ENCODE data around the gene PLEKHM3.

The PLEKHM3 gene

DNA sequence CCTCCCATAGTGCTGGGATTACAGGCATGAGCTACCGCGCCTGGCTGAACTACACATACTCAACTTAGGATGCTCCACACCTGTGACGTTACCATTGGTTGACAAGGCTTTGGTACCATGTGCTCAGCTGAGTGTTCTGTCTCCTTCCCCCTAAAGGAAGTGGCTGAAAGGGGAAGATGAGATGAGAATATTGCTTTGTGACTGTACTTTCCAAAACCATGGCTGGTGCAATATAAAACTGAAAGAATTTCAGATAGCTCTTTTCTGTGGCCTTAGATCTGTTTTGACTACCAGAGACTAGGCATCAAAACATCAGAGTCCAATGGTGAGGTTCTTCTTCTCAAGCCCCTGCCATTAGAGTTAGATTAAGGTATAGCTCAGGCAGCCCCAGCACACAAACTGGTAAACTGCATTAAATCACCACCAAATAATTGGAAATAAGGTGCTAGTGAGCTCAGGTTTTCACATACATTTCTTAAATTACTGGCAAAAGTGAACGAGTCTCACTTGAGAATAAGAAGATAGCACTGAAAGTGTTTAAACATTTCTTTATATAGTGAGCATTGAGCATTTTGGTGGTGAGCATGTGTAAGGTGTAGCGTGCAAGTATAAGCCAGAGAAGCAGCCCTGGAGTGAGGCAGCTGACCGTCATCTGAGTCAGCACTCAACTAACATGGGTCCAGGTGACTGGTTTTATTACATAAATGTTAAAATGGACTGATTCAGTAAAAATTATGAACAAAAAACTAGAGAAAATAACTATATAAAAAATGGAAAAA, 142.1 kb downstream of the PLEKHM3 start:
- DNase-seq, result no peak

GRCh38 chr2:207881902-207882301, 143.4 kb downstream of the PLEKHM3 start:
- DNase-seq, result no peak

- no peak for DNase-seq
Measured at GRCh38 chr2:207879536-207879935, 145.8 kb downstream of the PLEKHM3 start.

DNA sequence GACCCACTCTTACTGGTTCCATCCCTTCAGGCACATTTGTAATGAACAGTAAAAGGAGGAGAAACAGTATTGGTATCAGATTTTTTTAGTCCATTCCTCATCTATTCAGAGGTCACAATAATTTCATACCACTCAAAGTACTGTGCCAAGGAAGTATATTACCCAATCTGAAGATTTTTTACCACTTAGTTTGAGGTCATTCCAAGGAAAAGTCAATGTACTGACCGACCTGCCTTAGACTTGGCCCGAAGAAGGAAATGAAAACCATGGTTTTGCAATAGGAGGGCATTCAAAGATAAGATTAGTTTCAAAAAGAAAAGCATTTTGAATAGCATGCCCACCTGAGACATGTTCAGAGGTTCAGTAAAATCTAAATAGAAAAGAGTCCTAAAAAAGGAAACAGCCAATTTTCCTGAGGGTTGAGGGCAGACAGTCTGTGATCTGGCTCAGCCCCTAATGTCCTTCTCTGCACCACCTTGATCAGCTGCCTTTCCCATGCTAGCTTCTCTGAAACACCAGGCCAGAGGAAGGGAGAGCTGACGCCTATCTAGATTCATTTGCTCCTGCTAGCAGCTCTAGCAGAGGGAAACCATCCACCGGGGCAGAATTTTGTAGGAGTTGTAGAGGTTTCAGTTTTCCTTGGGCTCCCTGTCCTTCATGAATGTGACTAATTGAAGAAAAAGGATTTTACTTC, 148.3 kb downstream of the PLEKHM3 start:
- no peak for DNase-seq

DNA sequence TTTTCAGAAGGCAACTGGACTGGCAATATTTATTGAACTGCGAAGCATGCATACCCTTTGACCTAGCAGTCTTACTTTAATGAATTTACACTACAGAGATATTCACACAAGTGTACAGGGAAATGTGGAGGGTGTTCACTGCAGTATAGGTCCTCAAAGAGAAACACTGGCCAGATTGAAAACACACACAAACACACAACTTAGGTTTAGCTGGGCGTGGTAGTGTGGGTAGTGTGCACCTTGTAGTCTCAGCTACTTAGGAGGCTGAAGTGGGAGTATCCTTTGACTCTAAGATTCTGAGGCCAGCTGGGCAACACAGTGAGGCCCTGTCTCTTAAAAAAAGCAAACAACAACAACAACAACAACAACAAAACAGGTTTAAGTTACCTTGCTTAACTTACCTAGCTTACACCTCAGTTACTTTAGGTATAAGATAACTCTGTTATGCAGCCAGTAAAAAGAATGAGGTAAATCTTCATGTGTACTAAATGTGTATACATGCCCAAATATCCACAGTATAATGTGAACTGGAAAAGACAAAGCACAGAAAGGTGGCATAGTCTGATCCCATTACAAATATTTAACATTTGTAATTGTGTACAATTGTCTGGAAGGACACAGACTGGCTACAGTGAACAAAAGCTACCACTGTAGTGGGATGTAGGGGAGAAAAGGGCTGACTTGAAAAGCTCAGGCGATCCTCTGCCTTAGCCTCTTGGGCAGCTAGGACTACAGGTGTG, 149.7 kb downstream of the PLEKHM3 start:
- no peak for DNase-seq

DNA sequence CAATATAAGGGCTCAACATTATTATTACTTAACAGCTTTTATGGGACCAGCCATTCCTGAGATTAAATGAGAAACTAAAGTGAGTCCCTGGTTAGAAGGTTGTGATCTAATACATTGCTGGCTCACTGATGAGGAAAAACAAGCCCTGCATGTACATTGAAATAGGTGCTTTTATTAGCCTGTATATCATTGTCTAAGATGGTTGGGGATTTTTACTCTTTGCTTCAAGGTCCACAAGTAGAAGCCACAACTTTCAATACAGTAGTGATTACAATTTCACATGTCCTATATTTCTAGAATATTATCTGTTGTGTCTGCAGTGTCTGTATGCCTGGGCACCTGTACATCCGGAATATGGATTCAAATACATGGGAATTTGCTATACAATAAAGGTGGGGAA, 151.5 kb downstream of the PLEKHM3 start:
- no peak for DNase-seq

- no peak for DNase-seq
Measured at GRCh38 chr2:207871911-207872310, 153.4 kb downstream of the PLEKHM3 start.

GRCh38 chr2:207871506-207871905, 153.8 kb downstream of the PLEKHM3 start:
- no peak for DNase-seq

- DNase-seq, result no peak
Measured at GRCh38 chr2:207870814-207871213, 154.5 kb downstream of the PLEKHM3 start.

- DNase-seq, result no peak
Measured at GRCh38 chr2:207869784-207870778, 155.2 kb downstream of the PLEKHM3 start.

DNA sequence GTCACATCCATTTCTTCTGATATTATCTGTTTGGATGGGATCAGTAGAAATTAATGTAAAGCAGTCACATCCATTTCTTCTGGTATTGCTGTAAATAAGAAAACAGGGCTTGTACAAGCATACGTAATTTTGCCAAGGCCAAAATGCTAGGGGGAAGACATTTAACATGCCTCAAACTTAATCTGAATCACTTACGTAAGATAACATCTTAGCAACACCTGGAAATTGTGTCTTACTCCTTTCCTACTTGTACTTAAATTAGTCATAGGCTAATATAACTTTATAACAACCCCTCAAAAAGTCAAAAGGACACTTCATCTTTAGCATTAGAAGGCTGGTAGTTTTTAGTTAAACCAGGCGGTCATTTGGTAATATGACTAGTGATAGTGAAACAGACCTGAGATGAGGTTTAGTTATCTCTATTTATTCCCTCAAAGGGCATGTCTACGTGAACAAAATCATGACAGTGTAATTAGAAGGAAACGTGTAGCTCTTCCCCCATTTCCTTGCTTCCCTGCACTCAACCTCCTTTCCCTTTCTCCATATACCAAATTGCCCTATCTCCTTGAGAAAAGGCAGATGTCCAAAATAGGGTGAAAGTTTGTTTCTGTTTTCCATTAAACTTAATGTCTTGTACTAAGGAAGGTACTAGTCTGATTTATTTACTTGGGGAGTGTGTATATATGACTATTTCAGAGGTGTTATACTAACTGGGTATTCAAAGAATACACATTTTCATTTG, 156.3 kb downstream of the PLEKHM3 start:
- no peak for DNase-seq

DNA sequence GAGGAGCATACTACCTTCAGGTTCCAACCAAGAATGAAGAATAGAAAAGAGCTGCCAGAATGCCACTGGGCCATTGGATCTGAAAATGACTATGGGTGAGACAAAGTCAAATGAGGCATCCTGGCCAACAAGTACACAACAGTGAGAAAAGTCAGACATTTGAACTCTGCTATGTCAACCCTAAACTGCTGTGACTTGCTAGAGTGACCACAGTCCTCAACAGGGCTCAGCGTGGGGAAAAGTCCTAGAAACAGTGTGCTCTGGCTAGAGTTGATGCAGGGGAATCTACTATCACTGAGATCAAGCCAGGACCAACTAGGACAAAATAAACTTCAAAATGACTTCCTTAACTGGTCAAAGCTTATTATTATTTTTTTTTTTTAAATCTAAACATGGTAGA, 157.4 kb downstream of the PLEKHM3 start:
- DNase-seq, result no peak

DNA sequence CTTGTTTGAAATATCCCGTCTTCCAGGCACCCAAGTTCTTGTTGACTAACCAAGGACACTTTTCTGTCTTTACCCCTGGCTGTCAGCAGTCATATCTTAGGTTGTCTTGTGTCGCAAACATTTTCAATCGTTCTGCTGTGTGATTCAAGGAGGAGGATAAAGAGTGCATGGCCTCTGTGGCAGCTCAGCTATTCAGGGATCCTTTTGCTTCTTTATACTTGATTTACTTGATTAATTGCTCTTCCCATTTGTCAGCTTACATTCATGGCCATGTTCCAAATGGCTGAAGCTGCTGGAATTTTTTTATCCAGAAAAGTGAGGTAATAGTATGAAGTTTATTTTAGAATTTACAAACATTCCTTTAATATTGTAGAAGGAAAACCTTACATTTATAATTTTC, 158.3 kb downstream of the PLEKHM3 start:
- no peak for DNase-seq

DNA sequence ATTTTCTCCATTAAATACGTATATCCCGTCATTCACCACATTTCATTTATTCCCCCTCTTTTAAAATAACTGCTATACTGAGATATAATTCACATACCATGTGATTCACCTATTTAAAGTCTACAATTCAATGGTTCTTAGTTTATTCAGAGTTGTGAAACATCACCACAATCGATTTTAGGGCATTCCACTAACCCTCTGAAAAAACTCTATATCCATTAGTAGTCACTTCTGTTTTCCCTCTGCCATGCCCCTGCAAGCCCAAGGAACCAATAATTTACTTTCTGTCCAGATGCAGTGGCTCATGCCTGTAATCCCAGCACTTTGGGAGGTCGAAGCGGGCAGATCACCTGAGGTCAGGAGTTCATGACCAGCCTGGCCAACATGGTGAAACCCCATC, 160.1 kb downstream of the PLEKHM3 start:
- DNase-seq, result no peak

DNA sequence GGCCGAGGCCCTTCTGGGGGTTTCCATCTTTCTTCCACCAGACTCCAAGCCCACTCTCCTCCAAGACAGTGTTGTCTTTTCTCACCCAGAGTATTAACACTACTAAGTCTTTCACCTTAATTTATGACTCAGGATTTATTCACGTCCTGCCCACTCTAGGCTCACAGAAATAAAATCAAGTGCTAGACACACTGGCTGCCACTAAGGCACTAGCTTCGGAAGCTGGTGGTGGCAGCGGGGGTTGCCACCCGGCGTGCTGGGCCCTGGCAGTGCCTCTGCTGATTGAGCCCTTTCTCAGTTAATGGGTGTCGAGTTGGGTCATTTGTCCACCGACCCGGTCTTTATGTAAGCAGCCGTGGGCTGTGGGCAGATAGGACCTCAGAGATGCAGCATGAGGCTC, 162.0 kb downstream of the PLEKHM3 start:
- no peak for DNase-seq

GRCh38 chr2:207861789-207862188, 163.5 kb downstream of the PLEKHM3 start:
- no peak for DNase-seq

- DNase-seq, result no peak
Measured at GRCh38 chr2:207860685-207861084, 164.6 kb downstream of the PLEKHM3 start.

DNA sequence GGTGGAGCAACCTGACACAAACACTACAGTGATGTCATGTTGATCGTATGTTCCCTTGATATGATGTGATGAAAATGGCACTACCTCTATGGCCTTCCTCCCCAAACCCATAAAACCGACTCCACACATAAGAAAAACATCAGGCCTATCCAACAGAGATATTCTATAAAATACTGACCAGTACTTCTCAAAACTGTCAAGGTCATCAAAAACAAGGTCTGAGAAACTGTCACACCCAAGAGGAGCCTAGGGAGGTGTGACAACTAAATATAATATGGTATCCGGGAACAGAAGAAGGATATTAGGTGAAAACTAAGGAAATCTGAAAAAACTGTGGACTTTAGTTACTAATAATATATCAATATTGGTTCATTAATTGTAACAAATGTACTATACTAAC, 169.7 kb downstream of the PLEKHM3 start:
- DNase-seq, result no peak

DNA sequence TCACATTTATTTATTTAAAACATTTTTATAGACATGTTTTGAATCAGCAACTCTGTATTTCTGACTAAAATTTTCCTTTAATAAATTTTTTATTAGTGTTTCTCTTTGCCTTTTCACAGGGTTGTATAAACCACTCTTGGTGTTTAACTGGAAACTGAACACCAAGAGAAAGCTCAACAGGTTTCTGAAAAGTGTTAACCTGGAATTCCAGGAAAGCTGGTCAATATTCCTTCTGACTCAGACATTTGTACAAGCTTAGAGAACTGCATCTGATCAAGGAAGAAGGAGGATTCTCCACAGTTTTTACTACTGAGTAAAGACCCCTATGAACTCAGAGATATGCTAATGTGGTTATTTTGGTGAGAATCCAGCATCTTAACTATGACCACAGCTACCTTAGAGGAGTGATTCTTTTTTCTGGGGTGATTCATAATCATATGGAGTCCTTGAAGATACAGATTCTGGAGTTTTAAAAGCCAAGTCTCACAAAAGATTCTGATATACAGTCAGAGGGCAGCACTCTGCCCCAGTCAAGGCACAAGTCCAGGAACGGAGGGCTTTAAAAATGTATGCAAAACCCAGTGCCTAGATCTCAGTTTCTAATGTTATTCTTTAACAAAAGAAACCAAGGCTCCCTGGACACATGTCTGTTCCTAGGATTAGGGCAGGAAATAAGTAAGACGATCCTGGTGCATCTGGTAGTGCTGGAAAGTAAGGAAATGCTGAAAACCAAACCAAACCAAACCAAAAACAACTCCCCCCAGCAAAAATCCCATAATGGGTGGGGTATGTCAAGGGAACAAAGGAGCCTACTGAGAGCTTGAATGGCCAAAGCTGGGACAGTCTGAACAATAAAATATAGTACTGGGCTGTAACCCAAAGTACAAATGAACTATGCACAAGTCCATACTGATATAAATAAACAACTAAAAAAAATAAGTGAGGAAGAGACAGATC, 170.6 kb downstream of the PLEKHM3 start:
- DNase-seq, result no peak

- no peak for DNase-seq
Measured at GRCh38 chr2:207852791-207853190, 172.5 kb downstream of the PLEKHM3 start.

- DNase-seq, result no peak
Measured at GRCh38 chr2:207849443-207849842, 175.9 kb downstream of the PLEKHM3 start.

Measured in stimulated activated naive CD4-positive, alpha-beta T cell (primary cell).